Kidney epithelial cell (primary cell): ENCODE measurements around the gene C2orf72. TPM values are rescaled to one million over a fixed set of nuclear protein-coding genes. Genes with fewer than 3 reads are reported as not detected.

ENCODE experiments used
- DNase-seq: peaks from one replicate; pipeline ENCODE4 v3.0.0-alpha.2; 2010; ENCODE audit warnings: low read depth
- H3K27me3 ChIP-seq: 2 replicates; pipeline ENCODE4 v1.6.0; 2011; ENCODE audit warnings: low read length; ENCODE audit not compliant: control insufficient read depth, insufficient read depth
- H3K36me3 ChIP-seq: 2 replicates; pipeline ENCODE4 v1.5.1; 2011; ENCODE audit warnings: low read length; ENCODE audit not compliant: control insufficient read depth, insufficient read depth
- H3K4me3 ChIP-seq: 2 replicates; pipeline ENCODE4 v1.5.1; 2011; ENCODE audit warnings: low read depth, mild to moderate bottlenecking, control low read depth, low read length
- CTCF ChIP-seq: IDR thresholded peaks from 2 replicates; pipeline ENCODE4 v1.5.1; 2011; ENCODE audit warnings: mild to moderate bottlenecking, moderate library complexity, low read length, control low read depth, inconsistent platforms; ENCODE audit not compliant: insufficient read depth, poor library complexity, severe bottlenecking
- total RNA-seq: library from RNA; depleted of rRNA; stranded (reverse); fragments of >200 nt; gene quantifications from 2 replicates; pipeline ENCODE4 v1.2.3, GENCODE V29; 2015

The C2orf72 gene
- 0.63 and 1.3 TPM in 2 replicates for total RNA-seq

DNA sequence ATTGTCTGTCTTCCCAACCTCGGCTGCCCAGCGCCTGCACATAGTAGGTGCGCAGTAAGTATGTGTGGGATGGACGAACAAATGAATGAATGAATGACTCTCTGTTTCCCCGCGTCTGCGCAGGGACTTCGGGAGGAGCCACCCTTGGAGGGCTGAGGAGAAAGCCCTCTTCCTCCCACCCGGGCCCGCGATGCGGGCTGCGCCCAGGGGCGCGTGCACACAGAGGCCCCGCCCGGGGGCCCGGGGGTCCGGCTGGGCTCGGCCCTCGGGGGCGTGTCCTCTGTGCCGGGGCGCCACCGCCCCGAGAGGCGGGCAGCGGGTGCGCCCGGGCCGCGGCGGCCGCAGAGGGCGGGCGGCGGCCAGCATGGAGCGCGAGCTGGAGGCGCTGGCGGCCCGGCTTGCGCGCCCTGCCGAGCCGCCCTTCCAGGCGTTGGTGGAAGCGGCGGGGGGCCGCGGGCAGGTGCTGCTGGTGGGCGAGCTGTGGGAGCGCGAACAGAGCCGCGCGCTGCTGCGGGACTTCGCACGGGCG lies at the start of gene C2orf72:
Gene C2orf72, plus strand, starts transcription at position 322 of the 529 bp plus-strand sequence. Its CDS starts 43 bp downstream, at position 365.
- peaks cover 37% of the 10 kb centered on the region for H3K27me3 ChIP-seq
- H3K4me3 ChIP-seq = peak within 1 kb of the TSS; percentile 15
- TF ChIP-seq CTCF = no peak
- no peaks in the 10 kb centered on the region for H3K36me3 ChIP-seq
- DNase-seq = no peak

DNA sequence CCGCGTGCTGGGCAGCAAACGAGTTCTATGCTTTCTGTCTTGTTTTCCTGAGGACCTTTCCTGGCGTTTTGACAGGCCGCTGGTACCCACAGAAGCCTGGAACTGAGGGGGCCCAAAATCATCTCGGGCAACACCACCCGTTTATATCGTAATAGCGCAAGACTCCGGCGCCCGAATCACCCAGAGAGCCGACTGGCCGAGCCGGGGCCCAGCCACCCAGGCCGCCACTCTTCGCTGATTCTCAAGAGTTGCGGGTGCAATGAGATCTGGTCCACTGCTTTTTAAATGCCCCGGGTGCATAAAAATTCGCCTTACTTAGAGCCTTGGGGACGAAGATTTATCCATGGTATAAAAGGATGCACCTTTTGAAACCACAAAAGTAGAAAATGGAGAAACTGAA lies 47.6 kb upstream of the C2orf72 start:
- TF ChIP-seq CTCF = no peak
- no peak for DNase-seq
- Histone ChIP-seq H3K27me3 (peaks cover 28% of the 10 kb centered on the region), H3K36me3 (no peaks in the 10 kb centered on the region), H3K4me3 (no peak overlapping the region)

DNA sequence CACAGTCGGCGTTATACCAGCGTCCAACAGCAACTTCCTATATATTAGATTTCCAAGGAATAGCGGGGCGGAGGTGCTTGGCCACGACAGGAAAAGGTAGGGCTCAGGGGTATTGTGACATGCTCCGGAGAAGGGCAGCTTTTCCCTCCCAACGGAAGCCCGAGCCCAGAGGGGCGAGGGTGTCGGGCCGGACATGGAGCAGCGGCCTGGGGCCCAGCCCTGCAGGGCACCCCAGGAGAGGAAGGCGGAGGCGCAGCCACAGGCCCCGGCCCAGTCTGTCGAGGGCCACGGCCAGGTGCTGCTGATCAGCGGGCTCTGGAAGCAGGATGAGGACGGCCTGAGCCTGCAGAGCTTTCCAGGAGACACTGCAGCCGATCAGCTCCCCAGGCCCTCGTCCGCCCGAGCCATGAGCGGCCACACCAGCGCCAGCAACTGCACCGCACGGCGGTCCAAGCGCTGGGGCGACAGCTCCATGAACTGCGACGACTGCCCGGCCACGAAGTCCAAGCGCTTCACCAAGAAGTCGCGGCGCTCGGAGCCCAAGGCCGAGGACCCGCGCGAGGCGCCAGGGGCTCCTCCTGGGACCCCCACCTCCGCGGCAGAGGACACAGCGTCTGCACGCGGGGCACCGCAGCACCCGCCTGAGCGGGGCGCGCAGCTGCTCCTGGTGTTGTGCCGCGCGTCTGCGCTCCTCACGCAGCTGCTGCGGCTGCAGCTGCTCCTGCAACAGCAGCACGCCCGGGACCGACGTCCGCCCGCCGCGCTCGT lies 47.0 kb upstream of the C2orf72 start:
- DNase-seq = no peak
- no peak for TF ChIP-seq CTCF
- Histone ChIP-seq H3K27me3 (peaks cover 28% of the 10 kb centered on the region), H3K4me3 (no peak overlapping the region), H3K36me3 (no peaks in the 10 kb centered on the region)

DNA sequence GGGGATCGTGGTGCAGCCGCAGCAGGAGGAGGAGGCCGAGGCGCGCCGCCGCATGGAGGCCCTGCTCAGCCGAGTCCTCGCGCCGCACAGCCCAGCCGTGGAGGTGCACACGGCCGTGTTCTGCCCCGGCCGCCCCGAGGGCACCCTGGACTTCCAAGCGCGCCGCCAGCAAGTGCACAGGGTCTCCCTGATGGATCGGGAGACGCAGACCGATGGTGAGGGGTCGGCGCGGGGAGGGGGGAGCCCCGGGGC lies 46.5 kb upstream of the C2orf72 start:
- no peak for DNase-seq
- Histone ChIP-seq H3K4me3 (no peak overlapping the region), H3K27me3 (peaks cover 28% of the 10 kb centered on the region), H3K36me3 (no peaks in the 10 kb centered on the region)
- no peak for TF ChIP-seq CTCF

DNA sequence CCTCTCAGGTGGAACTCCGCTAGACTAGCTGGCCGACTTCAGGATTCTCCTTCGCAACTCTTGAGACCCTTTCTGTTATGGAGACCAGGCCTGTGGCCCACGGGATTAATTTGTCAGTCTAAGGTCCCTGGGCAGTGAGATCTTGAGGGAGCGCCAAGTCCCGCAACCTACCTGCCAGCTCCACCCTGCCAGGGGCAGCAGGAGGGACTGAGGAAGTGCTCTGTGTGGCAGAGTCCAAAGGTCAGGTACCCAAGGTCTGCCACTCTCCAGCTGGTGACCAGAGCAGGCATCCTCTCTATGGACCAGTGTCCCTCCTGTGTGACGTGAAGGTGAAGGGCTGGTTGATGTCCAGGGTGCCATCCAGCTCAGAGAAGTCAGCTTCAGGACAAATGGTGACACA lies 45.7 kb upstream of the C2orf72 start:
- Histone ChIP-seq H3K36me3 (no peaks in the 10 kb centered on the region), H3K4me3 (no peak overlapping the region), H3K27me3 (peaks cover 28% of the 10 kb centered on the region)
- TF ChIP-seq CTCF = no peak
- no peak for DNase-seq

DNA sequence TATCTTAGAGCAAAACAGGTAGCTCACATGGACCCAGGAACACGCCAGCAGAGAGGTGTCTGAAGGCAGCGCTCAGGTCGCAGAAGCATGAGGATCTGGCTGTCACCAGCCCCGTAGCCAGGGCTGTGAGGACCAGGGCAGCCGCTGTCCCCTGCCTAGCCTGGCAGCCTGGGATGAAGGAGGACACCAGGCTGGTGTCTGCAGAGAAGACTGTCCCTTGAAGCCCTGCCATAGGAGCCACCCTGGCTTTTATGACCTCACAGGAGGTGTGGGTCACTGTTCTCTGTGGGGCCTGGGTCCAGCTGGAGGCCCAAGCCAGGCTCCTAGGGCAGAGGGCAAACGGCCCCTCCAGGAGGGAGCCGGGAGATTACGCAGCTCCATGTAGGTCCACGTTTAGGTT lies 41.5 kb upstream of the C2orf72 start, which contains the start of gene SPATA3:
Gene SPATA3, plus strand, starts transcription at position 301 of the 400 bp plus-strand sequence. CDS start 113 bp downstream, outside the sequence.
- Histone ChIP-seq H3K36me3 (no peaks in the 10 kb centered on the region), H3K27me3 (peaks cover 29% of the 10 kb centered on the region), H3K4me3 (no peak within 1 kb of the TSS)
- no peak for DNase-seq
- TF ChIP-seq CTCF = no peak
